ENCODE data around the gene CRB1.

CRB1 gene

DNA sequence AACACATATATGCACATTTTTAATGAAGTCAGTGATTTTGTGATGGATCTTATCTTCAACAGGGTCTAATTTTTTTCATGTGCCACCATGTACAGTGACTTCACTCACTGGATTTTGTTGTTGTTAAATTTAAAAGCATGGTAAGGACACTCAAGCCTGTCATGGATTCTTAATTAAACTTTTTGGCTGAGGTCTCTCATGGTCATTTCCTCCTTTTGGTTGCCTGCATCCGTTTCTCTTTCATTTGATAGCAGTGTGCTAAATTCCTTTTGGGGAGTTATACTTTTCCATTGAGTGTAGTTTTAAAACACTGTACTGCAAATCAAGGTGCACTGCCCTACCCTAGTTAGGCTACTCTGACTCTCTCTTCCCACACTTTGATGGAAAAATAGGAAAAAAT lies 13.2 kb upstream of the CRB1 start:
- no peak for DNase-seq
- Histone ChIP-seq H3K36me3 (no peaks in the 10 kb centered on the region), H3K4me3 (no peak overlapping the region), H3K4me1 (no peaks in the 10 kb centered on the region), H3K9me3 (no peaks in the 10 kb centered on the region), H3K27ac (no peak overlapping the region), H3K27me3 (no peaks in the 10 kb centered on the region)
- intact Hi-C loops (cut with DNase I; ENCODE audit: low total_unique reads), result no loop called here
- TF ChIP-seq, protein P1, sequence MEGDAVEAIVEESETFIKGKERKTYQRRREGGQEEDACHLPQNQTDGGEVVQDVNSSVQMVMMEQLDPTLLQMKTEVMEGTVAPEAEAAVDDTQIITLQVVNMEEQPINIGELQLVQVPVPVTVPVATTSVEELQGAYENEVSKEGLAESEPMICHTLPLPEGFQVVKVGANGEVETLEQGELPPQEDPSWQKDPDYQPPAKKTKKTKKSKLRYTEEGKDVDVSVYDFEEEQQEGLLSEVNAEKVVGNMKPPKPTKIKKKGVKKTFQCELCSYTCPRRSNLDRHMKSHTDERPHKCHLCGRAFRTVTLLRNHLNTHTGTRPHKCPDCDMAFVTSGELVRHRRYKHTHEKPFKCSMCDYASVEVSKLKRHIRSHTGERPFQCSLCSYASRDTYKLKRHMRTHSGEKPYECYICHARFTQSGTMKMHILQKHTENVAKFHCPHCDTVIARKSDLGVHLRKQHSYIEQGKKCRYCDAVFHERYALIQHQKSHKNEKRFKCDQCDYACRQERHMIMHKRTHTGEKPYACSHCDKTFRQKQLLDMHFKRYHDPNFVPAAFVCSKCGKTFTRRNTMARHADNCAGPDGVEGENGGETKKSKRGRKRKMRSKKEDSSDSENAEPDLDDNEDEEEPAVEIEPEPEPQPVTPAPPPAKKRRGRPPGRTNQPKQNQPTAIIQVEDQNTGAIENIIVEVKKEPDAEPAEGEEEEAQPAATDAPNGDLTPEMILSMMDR (IDR thresholded peaks at IDR 0.05), result no peak

DNA sequence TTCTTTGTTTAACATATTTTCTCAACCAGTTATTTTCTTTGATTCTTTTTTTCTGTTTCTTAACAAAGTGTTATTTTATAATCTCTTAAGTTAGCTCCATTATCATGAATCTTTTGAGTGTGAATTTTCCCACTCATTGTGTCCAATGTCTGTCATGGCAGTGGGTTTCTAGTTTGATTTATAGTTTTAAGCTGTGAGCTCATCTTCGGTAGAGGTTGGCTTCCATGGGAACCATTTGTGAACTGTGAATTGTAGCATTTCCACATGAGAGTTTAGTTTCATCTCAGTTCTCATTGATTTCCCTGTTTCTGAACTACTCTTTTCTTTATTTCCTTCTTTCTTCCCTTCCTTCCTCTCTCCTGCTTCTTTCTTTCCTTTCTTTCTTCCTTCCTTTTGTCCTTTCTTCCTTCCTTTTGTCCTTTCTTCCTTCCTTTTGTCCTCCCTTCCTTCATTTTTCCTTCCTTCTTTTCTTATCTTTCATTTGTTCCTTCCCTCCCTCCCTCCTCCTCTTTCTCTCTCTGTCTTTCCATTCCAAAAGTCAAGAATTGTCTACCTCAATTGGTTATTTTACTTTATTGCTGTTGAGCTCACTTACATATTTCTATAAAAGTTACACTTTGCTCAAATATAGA lies 3.0 kb upstream of the CRB1 start:
- peaks cover 0 to 2% (median 0%) of the 10 kb centered on the region in 3 donors for H3K9me3 ChIP-seq
- H3K4me3 ChIP-seq, result no peak overlapping the region
- intact Hi-C loops (cut with DNase I; ENCODE audit: low total_unique reads), result no loop called here

DNA sequence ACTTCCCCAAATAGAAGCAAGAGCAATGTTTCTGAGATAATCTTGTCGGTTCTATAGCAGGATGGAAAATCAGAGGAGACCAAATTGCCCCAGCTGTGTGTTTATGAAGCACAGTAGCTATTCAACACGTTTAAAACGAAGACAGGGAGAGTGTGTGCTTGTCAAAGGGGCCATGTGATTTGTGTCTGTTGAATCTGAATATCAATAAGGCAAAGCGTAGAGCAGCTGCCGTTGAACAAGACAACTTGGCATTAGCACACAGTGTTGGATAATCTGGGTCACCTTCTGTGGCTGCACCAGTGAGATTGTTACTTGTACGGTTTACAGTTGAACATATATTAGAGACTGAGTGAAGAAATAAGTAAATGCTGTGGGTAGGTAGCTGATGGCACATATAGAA lies 1.0 kb downstream of the CRB1 start:
- Histone ChIP-seq H3K27ac (no peak overlapping the region), H3K27me3 (no peaks in the 10 kb centered on the region), H3K9me3 (no peaks in the 10 kb centered on the region), H3K4me3 (no peak overlapping the region), H3K4me1 (no peaks in the 10 kb centered on the region), H3K36me3 (no peaks in the 10 kb centered on the region)
- intact Hi-C loops (cut with DNase I; ENCODE audit: low total_unique reads), result no loop called here
- DNase-seq, result no peak
- TF ChIP-seq, protein P1 (IDR thresholded peaks at IDR 0.05), result no peak

More for the DNA sequence above, 3.0 kb upstream of the CRB1 start:
- H3K4me1 ChIP-seq, result no peaks in the 10 kb centered on the region
- H3K36me3 ChIP-seq, result no peaks in the 10 kb centered on the region
- no peak for DNase-seq
- no peaks in the 10 kb centered on the region for H3K27me3 ChIP-seq
- TF ChIP-seq, protein P1 (IDR thresholded peaks at IDR 0.05), result no peak
- H3K27ac ChIP-seq, result no peak overlapping the region

DNA sequence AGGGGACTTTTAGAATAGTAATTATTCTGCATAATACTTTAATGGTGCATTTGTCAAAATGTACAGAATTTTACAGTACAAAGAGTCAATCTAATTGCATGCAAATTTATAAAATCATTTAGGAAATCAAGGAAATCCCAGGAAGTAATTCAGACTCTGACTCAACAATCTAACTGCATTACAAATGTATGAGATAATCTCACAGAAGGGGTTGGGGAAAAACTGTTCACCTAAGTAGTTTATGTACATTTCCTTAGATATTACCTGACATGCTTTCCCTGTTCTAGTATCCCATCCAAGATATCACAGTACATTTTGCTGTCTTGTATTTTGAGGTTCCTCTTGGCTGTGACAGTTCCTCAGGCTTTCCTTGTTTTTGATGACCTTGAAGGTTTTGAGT lies 4.7 kb downstream of the CRB1 start:
- DNase-seq, result no peak
- Histone ChIP-seq H3K4me1 (no peaks in the 10 kb centered on the region), H3K9me3 (no peaks in the 10 kb centered on the region), H3K4me3 (no peak overlapping the region), H3K27me3 (no peaks in the 10 kb centered on the region), H3K27ac (no peak overlapping the region), H3K36me3 (no peaks in the 10 kb centered on the region)
- intact Hi-C loops (cut with DNase I; ENCODE audit: low total_unique reads), result no loop called here
- TF ChIP-seq, protein P1 (IDR thresholded peaks at IDR 0.05), result no peak

DNA sequence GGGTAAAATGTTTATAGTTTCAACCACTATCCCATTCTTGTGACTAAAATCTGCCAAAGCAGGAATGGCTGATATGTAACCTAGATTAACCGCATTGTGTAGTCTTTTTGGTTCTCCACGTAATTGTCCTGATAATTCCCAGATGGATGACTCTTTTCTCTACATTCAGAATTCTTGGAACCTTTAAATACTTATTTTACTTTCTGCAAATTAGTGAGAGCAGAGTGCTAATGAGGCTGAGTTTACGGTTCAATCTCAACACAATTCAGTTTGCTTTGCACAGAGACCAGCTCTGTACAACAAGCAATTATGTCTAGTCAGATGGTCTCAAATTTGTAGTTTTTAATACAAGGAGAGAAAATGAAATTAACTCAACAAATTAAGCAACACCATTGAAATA lies 9.1 kb downstream of the CRB1 start:
- H3K4me3 ChIP-seq, result no peak overlapping the region
- no peaks in the 10 kb centered on the region for H3K36me3 ChIP-seq
- TF ChIP-seq, protein P1 (IDR thresholded peaks at IDR 0.05), result no peak
- no peaks in the 10 kb centered on the region for H3K9me3 ChIP-seq
- DNase-seq, result no peak
- H3K27ac ChIP-seq, result no peak overlapping the region
- H3K27me3 ChIP-seq, result no peaks in the 10 kb centered on the region
- intact Hi-C loops (cut with DNase I; ENCODE audit: low total_unique reads), result no loop called here
- no peaks in the 10 kb centered on the region for H3K4me1 ChIP-seq

DNA sequence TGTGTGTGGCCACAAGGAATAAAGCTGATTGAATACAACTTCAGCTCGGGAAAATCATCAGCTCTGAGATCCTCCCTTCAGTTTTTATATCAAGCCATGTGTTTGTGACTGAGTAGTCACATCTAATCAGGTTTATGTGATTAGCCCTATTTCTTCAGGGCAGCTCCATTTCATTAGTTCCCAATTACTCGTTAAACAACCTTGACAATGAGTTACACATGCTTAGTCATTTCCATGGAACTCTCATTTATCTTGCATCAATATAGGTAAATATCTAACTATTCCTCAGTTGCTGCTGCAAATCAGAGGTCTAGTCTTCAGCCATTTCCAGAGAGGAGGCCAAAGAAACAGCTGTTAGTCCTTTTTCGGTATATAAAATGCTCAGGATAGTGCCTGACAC lies 16.3 kb downstream of the CRB1 start:
- Histone ChIP-seq H3K36me3 (no peaks in the 10 kb centered on the region), H3K4me3 (no peak overlapping the region), H3K27ac (no peak overlapping the region), H3K27me3 (no peaks in the 10 kb centered on the region), H3K9me3 (no peaks in the 10 kb centered on the region), H3K4me1 (no peaks in the 10 kb centered on the region)
- TF ChIP-seq, protein P1 (IDR thresholded peaks at IDR 0.05), result no peak
- DNase-seq, result no peak
- intact Hi-C loops (cut with DNase I; ENCODE audit: low total_unique reads), result no loop called here
